ENCODE results near the gene RUNX1. TPM values are rescaled to one million over a fixed set of nuclear protein-coding genes. Genes with fewer than 3 reads are reported as not detected.

Gene RUNX1
- total and polyA plus RNA-seq, 2 donors (not counting 3 experiments of a cell fraction or from before 2014, with no cell fraction given), result 4.6 to 17.9 TPM

DNA sequence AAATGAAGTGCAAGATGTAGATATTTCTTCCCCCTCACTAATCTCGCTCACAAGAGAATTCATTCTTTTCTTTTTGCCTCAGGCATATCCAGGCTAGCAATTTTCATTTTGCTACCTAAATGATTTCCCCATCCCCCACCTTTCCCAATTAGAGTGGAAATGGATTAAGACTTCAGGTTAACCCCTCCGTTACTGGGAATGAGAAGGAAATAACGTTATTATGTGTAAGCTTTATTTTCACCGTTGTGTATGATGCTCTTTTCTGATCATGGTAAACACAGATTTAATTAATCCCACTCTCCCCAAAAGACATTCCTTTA, 143.9 kb downstream of the RUNX1 start:
- Histone ChIP-seq H3K9me3 (replicated peaks; ENCODE audit: control insufficient read depth, insufficient read depth, low read length) (no peaks in the 10 kb centered on the region), H3K36me3 (ENCODE audit: control insufficient read depth in 2 of 2, extremely low read depth in 1 of 2, insufficient read depth in 2 of 2, low read length in 2 of 2) (no peaks in the 10 kb centered on the region), H3K27me3 (ENCODE audit: control insufficient read depth in 2 of 2, insufficient read depth in 2 of 2, low read length in 2 of 2) (peaks cover 38 to 73% of the 10 kb centered on the region in 2 experiments), H4K20me1 (replicated peaks; ENCODE audit: control insufficient read depth, extremely low read depth, insufficient read depth, low read length) (no peaks in the 10 kb centered on the region), H3K79me2 (ENCODE audit: control insufficient read depth, insufficient read depth, low read length) (no peaks in the 10 kb centered on the region), H3K4me2 (ENCODE audit: insufficient read depth, low read length) (no peak overlapping the region), H3K4me3 (replicated peaks in 1 of 3; ENCODE audit: insufficient read depth in 1 of 3, low read depth in 1 of 3, low read length in 3 of 3) (no peak overlapping the region), H3K4me1 (ENCODE audit: control insufficient read depth, extremely low read depth, insufficient read depth, low read length) (no peaks in the 10 kb centered on the region), H2AFZ (ENCODE audit: low read depth, low read length) (no peak overlapping the region), H3K27ac (ENCODE audit: insufficient read depth, low read depth, low read length) (no peak overlapping the region), H3K9ac (replicated peaks; ENCODE audit: extremely low read depth, insufficient read depth, low read length) (no peak overlapping the region), H3K9me1 (replicated peaks; ENCODE audit: control insufficient read depth, extremely low read depth, insufficient read depth, low read length) (no peaks in the 10 kb centered on the region)
- BruUV-seq (replicated peaks), result no TSS peak
- POLR2A ChIA-PET, result no interaction called here
- intact Hi-C loops (cut with micrococcal nuclease), result no loop called here
- CTCF ChIA-PET, result interaction anchor here (0.9 to 1.3 kb wide), 4 partner anchors 9 to 147 kb away, joined by 3 to 4 read pairs (median 3); no protein-coding TSS in a partner anchor
- dilution Hi-C loops (cut with MboI; ENCODE audit: extremely low pct_ligation_motif_present, low sequenced_read_pairs), result no loop called here
- DNase-seq (ENCODE audit: low read depth, low spot score), result no peak
- no peak for FAIRE-seq
- TF ChIP-seq, protein P1, sequence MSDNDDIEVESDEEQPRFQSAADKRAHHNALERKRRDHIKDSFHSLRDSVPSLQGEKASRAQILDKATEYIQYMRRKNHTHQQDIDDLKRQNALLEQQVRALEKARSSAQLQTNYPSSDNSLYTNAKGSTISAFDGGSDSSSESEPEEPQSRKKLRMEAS (IDR thresholded peaks at IDR 0.05; ENCODE audit: insufficient read depth, insufficient read length), result no peak
- TF ChIP-seq MYC (IDR thresholded peaks at IDR 0.05; ENCODE audit: low read depth, low read length) (no peak), POLR2AphosphoS5 (IDR thresholded peaks at IDR 0.05; ENCODE audit: insufficient read depth, low read depth, low read length) (no peak), CTCF (IDR thresholded peaks at IDR 0.05; ENCODE audit: extremely low read depth in 1 of 2, insufficient read depth in 1 of 2, low read depth in 1 of 2, low read length in 2 of 2) (no peak), JUN (IDR thresholded peaks at IDR 0.05; ENCODE audit: borderline replicate concordance, insufficient read depth, insufficient read length, low read depth) (no peak), POLR2A (IDR thresholded peaks at IDR 0.05; ENCODE audit: low read depth, low read length) (no peak), GATA2 (IDR thresholded peaks at IDR 0.05; ENCODE audit: insufficient read depth, insufficient read length, low read depth, low read length) (no peak), EZH2 (IDR thresholded peaks at IDR 0.05; ENCODE audit: borderline replicate concordance, low read depth, low read length, severe bottlenecking) (no peak), FOS (IDR thresholded peaks at IDR 0.05; ENCODE audit: borderline replicate concordance, insufficient read depth, low read length) (no peak)

All from endothelial cell of umbilical vein (primary cell).